Coronary artery (tissue), 2 donors: ENCODE data around the gene HES4.
A peak's percentile ranks its signal among the peaks of the same experiment; 100 is the strongest.

Experiments
- DNase-seq: peaks from one replicate; pipeline ENCODE4 v3.0.0-alpha.2; 2017; ENCODE audit warnings: low spot score
- H3K27ac ChIP-seq, 2 donors: fragments of 200-600 bp; sonication (generic); one replicate each; pipeline ENCODE4 v1.5.1; 2016 to 2019
- H3K4me3 ChIP-seq: fragments of 200-600 bp; sonication (generic); 2 replicates; pipeline ENCODE4 v1.5.1; 2016; ENCODE audit warnings: mild to moderate bottlenecking, moderate library complexity
- CTCF ChIP-seq: fragments of 200-600 bp; sonication (generic); IDR thresholded peaks from one replicate; pipeline ENCODE4 v1.5.1; 2019; ENCODE audit warnings: antibody characterized with exemption

HES4 gene

GRCh38 chr1:1040004-1040991 lies 40.4 kb upstream of the HES4 start:
- peak; percentile 13 for TF ChIP-seq CTCF
- H3K27ac ChIP-seq = no peak overlapping the region
- H3K4me3 ChIP-seq = peak overlapping the region; percentile 71
- DNase-seq = no peak

- DNase-seq = no peak
- no peak overlapping the region for H3K27ac ChIP-seq
- no peak overlapping the region for H3K4me3 ChIP-seq
- TF ChIP-seq CTCF = no peak
Measured at GRCh38 chr1:1039145-1039910, 39.4 kb upstream of the HES4 start.

GRCh38 chr1:1038694-1039093 lies 38.8 kb upstream of the HES4 start:
- Histone ChIP-seq H3K27ac (no peak overlapping the region), H3K4me3 (no peak overlapping the region)
- no peak for DNase-seq
- no peak for TF ChIP-seq CTCF

- Histone ChIP-seq H3K4me3 (no peak overlapping the region), H3K27ac (no peak overlapping the region)
- TF ChIP-seq CTCF = no peak
- DNase-seq = no peak
Measured at GRCh38 chr1:1037366-1038327, 37.8 kb upstream of the HES4 start.

- no peak for DNase-seq
- Histone ChIP-seq H3K4me3 (no peak overlapping the region), H3K27ac (no peak overlapping the region)
- TF ChIP-seq CTCF = no peak
Measured at GRCh38 chr1:1035291-1035943, 35.5 kb upstream of the HES4 start.

- Histone ChIP-seq H3K4me3 (no peak overlapping the region), H3K27ac (no peak overlapping the region)
- TF ChIP-seq CTCF = no peak
- no peak for DNase-seq
Measured at GRCh38 chr1:1034439-1034781, 34.5 kb upstream of the HES4 start.
